Keratinocyte (primary cell): ENCODE measurements around the gene EPB41L4B. TPM values are rescaled to one million over a fixed set of nuclear protein-coding genes. Genes with fewer than 3 reads are reported as not detected.
"Not testable (repeated sequence)": the region's sequence is repeated elsewhere in the genome, so short reads cannot be mapped to it uniquely, and the experiment has no call there.

Experiments
- DNase-seq: peaks from one replicate; pipeline ENCODE4 v3.0.0-alpha.2; 2011; ENCODE audit warnings: low read depth, missing footprints, low spot score
- FAIRE-seq: peaks from 2 replicates; lab custom pipeline; 2011; peaks lifted over from hg19 to GRCh38; lab: Jason Lieb, UNC
- H2AFZ ChIP-seq: 2 replicates; pipeline ENCODE4 v1.6.0; 2012; ENCODE audit warnings: low read length, control low read depth, inconsistent platforms; ENCODE audit not compliant: control insufficient read depth
- H3K27ac ChIP-seq: 2 replicates; pipeline ENCODE4 v1.5.1; 2011; ENCODE audit warnings: low read length; ENCODE audit not compliant: control insufficient read depth, insufficient read depth
- H3K27me3 ChIP-seq: 3 replicates; pipeline ENCODE4 v1.6.0; 2011; ENCODE audit warnings: low read length; ENCODE audit not compliant: control insufficient read depth, insufficient read depth; ENCODE audit errors: extremely low read depth
- H3K36me3 ChIP-seq, 2 experiments: 2 replicates in 1 of 2; 3 replicates in 1 of 2; pipeline ENCODE4 v1.5.1; 2011; ENCODE audit warnings: low read length in 2 of 2, mild to moderate bottlenecking in 1 of 2; ENCODE audit not compliant: control insufficient read depth in 2 of 2, insufficient read depth in 2 of 2; ENCODE audit errors: extremely low read depth in 1 of 2
- H3K4me1 ChIP-seq: 3 replicates; pipeline ENCODE4 v1.5.1; 2011; ENCODE audit warnings: low read length; ENCODE audit not compliant: control insufficient read depth, insufficient read depth; ENCODE audit errors: extremely low read depth
- H3K4me2 ChIP-seq: 3 replicates; pipeline ENCODE4 v1.6.0; 2011; ENCODE audit warnings: low read depth, low read length; ENCODE audit not compliant: control insufficient read depth, insufficient read depth; ENCODE audit errors: extremely low read depth
- H3K4me3 ChIP-seq, 3 experiments: fragments of 200-600 bp in 1 of 3; sonication (generic) in 1 of 3; 2 replicates in 2 of 3; 3 replicates in 1 of 3; pipeline ENCODE4 v1.5.1; 2011 to 2016; ENCODE audit warnings: low read length in 3 of 3, mild to moderate bottlenecking in 3 of 3, control low read depth in 2 of 3, inconsistent platforms in 1 of 3, low read depth in 1 of 3, mixed read lengths in 1 of 3, mixed run types in 1 of 3, moderate library complexity in 1 of 3; ENCODE audit not compliant: control insufficient read depth in 2 of 3, insufficient read depth in 2 of 3; ENCODE audit errors: extremely low read depth in 1 of 3
- H3K79me2 ChIP-seq: 2 replicates; pipeline ENCODE4 v1.6.0; 2012; ENCODE audit warnings: low read length; ENCODE audit not compliant: control insufficient read depth, insufficient read depth
- H3K9ac ChIP-seq: 3 replicates; pipeline ENCODE4 v1.6.0; 2011; ENCODE audit warnings: low read length; ENCODE audit not compliant: control insufficient read depth, insufficient read depth; ENCODE audit errors: extremely low read depth
- H3K9me1 ChIP-seq: 3 replicates; pipeline ENCODE4 v1.6.0; 2011; ENCODE audit warnings: low read length; ENCODE audit not compliant: control insufficient read depth, insufficient read depth; ENCODE audit errors: extremely low read depth
- H3K9me3 ChIP-seq: 2 replicates; pipeline ENCODE4 v1.5.1; 2012; ENCODE audit warnings: low read depth, low read length; ENCODE audit not compliant: control insufficient read depth
- H4K20me1 ChIP-seq: 3 replicates; pipeline ENCODE4 v1.6.0; 2011; ENCODE audit warnings: low read length; ENCODE audit not compliant: control insufficient read depth, insufficient read depth; ENCODE audit errors: extremely low read depth
- CTCF ChIP-seq, 3 experiments: IDR thresholded peaks in 1 of 3; conservative IDR thresholded peaks in 1 of 3; optimal IDR thresholded peaks in 1 of 3; 2 replicates in 2 of 3; 3 replicates in 1 of 3; pipeline versions ENCODE3 to v1.5.1; 2011; ENCODE audit warnings: low read length in 3 of 3, mild to moderate bottlenecking in 3 of 3, moderate library complexity in 2 of 3, control low read depth in 1 of 3, inconsistent platforms in 1 of 3; ENCODE audit not compliant: insufficient read depth in 2 of 3; ENCODE audit errors: extremely low read depth in 1 of 3
- EZH2 ChIP-seq: IDR thresholded peaks from one replicate; pipeline ENCODE4 v1.6.1; 2012; ENCODE audit warnings: inconsistent platforms, mild to moderate bottlenecking, low read length, moderate library complexity
- dilution Hi-C: fragments of 300-500 bp; cut with MboI; formaldehyde crosslinking; loops from one replicate; pipeline ENCODE4 v1.7.0; 2020; ENCODE audit warnings: low sequenced_read_pairs; ENCODE audit not compliant: extremely low pct_ligation_motif_present
- polyA plus RNA-seq, 5 experiments: library from polyadenylated mRNA; depleted of rRNA in 3 of 5; stranded (reverse) in 3 of 5; stranded (forward) in 1 of 5; unstranded in 1 of 5; fragments of >200 nt; gene quantifications; 1 replicate in 1 of 5; 2 replicates in 3 of 5; 3 replicates in 1 of 5; pipeline versions ENCODE4 v1.2.1 to v1.2.3, GENCODE V29; 2011 to 2012; ENCODE audit warnings: missing spikeins in 2 of 5, low read depth in 1 of 5, low replicate concordance in 1 of 5

Gene EPB41L4B
- polyA plus RNA-seq, 1 donor (not counting 4 experiments of a cell fraction or from before 2014, with no cell fraction given): 13.7 TPM

GRCh38 chr9:109360771-109361170 is 39.9 kb upstream of the EPB41L4B start:
- H3K36me3 ChIP-seq: no peaks in the 10 kb centered on the region
- no peak for TF ChIP-seq CTCF (optimal IDR thresholded peaks at IDR 0.05 in 1 of 3, IDR thresholded peaks at IDR 0.05 in 1 of 3, conservative IDR thresholded peaks at IDR 0.05 in 1 of 3; ENCODE audit: extremely low read depth in 1 of 3, insufficient read depth in 2 of 3, low read length in 3 of 3)
- no peak for TF ChIP-seq EZH2
- DNase-seq: no peak
- no peaks in the 10 kb centered on the region for H3K9me1 ChIP-seq
- H3K27me3 ChIP-seq: peaks cover 3% of the 10 kb centered on the region
- H3K27ac ChIP-seq: no peak overlapping the region
- H3K9ac ChIP-seq: no peak overlapping the region
- H4K20me1 ChIP-seq: no peaks in the 10 kb centered on the region
- H3K4me3 ChIP-seq: no peak overlapping the region
- no peak overlapping the region for H3K4me2 ChIP-seq
- dilution Hi-C loops: no loop called here
- H3K79me2 ChIP-seq: no peaks in the 10 kb centered on the region
- no peak for FAIRE-seq
- H2AFZ ChIP-seq: no peak overlapping the region
- H3K4me1 ChIP-seq: no peaks in the 10 kb centered on the region
- no peaks in the 10 kb centered on the region for H3K9me3 ChIP-seq

- H2AFZ ChIP-seq, FAIRE-seq, H3K79me2 ChIP-seq, H3K9ac ChIP-seq, H3K27ac ChIP-seq, H3K27me3 ChIP-seq, H3K9me3 ChIP-seq, H3K9me1 ChIP-seq, H3K4me3 ChIP-seq, dilution Hi-C loops, H3K4me2 ChIP-seq, H4K20me1 ChIP-seq, H3K36me3 ChIP-seq, H3K4me1 ChIP-seq, DNase-seq: not testable (repeated sequence)
Observed at GRCh38 chr9:109358968-109359603, 38.2 kb upstream of the EPB41L4B start.
